Inferior parietal cortex (tissue), 1 donor: ENCODE measurements around the gene ZNF407.

Source experiments
- DNase-seq: peaks from one replicate; pipeline ENCODE4 v3.0.0-alpha.2; 2016; ENCODE audit errors: extremely low spot score

ZNF407 gene

GRCh38 chr18:74826572-74826971, 228.9 kb downstream of the ZNF407 start:
- no peak for DNase-seq

- no peak for DNase-seq
Measured at GRCh38 chr18:74828200-74828599, 230.5 kb downstream of the ZNF407 start.

GRCh38 chr18:74831571-74832250, 234.0 kb downstream of the ZNF407 start:
- no peak for DNase-seq

GRCh38 chr18:74832381-74832780, 234.7 kb downstream of the ZNF407 start:
- no peak for DNase-seq

GRCh38 chr18:74832999-74833398, 235.3 kb downstream of the ZNF407 start:
- DNase-seq = no peak

- no peak for DNase-seq
Measured at GRCh38 chr18:74834424-74835309, 237.0 kb downstream of the ZNF407 start.

- peak; percentile 11 for DNase-seq
Measured at GRCh38 chr18:74836296-74837139, 238.8 kb downstream of the ZNF407 start.

- DNase-seq = no peak
Measured at GRCh38 chr18:74840492-74841167, 243.0 kb downstream of the ZNF407 start.

- DNase-seq = no peak
Measured at GRCh38 chr18:74841248-74841647, 243.6 kb downstream of the ZNF407 start.

GRCh38 chr18:74849301-74849700, 251.6 kb downstream of the ZNF407 start:
- no peak for DNase-seq

- no peak for DNase-seq
Measured at GRCh38 chr18:74856434-74856833, 258.8 kb downstream of the ZNF407 start.

GRCh38 chr18:74856928-74857327, 259.3 kb downstream of the ZNF407 start:
- no peak for DNase-seq

GRCh38 chr18:74857901-74858300, 260.2 kb downstream of the ZNF407 start:
- no peak for DNase-seq

- no peak for DNase-seq
Measured at GRCh38 chr18:74861154-74861553, 263.5 kb downstream of the ZNF407 start.

GRCh38 chr18:74862094-74862493, 264.4 kb downstream of the ZNF407 start:
- no peak for DNase-seq

GRCh38 chr18:74866577-74866976, 268.9 kb downstream of the ZNF407 start:
- no peak for DNase-seq

- no peak for DNase-seq
Measured at GRCh38 chr18:74868461-74868860, 270.8 kb downstream of the ZNF407 start.

GRCh38 chr18:74869904-74870863, 272.5 kb downstream of the ZNF407 start:
- DNase-seq = no peak

GRCh38 chr18:74870950-74871349, 273.3 kb downstream of the ZNF407 start:
- DNase-seq = no peak

GRCh38 chr18:74873629-74874028, 276.0 kb downstream of the ZNF407 start:
- no peak for DNase-seq
